HG03571 (cell line): ENCODE measurements around the gene PRR7.
A peak's percentile ranks its signal among the peaks of the same experiment; 100 is the strongest.

Experiments
- ATAC-seq: cut with Tn5 transposase; IDR thresholded peaks from one replicate; pipeline ENCODE4 v1.9.1; 2021; ENCODE audit not compliant: unreplicated experiment

The PRR7 gene

DNA sequence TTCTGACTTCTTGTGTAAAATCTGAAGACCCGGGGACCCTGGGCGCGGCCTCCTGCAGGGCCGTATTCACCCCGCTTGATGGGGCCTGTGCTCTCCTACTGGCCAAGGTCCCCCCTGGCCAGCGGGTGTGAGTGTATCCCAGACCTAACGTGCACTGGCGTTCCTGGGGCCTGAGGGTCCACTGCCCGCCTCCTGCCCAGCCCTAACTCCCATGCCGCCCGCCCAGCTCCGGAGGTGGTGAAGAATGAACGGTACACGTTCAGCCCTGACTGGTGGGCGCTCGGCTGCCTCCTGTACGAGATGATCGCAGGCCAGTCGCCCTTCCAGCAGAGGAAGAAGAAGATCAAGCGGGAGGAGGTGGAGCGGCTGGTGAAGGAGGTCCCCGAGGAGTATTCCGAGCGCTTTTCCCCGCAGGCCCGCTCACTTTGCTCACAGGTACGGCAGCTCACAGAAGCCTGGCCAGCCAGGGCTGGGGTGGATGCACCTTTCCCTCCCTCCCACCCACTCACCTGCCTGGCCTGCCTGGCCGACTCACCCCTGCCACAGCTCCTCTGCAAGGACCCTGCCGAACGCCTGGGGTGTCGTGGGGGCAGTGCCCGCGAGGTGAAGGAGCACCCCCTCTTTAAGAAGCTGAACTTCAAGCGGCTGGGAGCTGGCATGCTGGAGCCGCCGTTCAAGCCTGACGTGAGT lies 10.6 kb upstream of the PRR7 start:
- no peak for ATAC-seq

GRCh38 chr5:177437623-177438022 lies 9.0 kb upstream of the PRR7 start:
- ATAC-seq, result no peak

DNA sequence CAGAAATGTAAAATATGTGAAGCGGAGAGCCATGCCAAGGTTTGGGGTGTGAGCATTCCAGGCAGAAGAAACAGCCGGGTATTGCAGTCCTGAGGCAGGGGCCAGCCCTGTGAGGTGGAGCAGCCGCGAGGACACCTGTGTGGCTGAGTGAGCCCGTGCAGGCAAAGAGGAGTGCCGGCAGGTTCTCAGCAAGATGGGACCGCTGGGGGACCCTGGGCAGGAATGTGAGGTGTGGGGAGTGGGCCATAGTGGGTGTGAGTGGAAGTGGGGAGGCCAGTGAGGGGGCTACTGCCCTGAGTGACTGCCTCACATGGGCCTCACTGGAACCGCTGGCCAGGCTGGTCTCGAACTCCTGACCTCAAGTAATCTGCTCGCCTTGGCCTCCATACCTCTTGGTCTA lies 8.1 kb upstream of the PRR7 start:
- ATAC-seq, result no peak

- ATAC-seq, result no peak
Measured at GRCh38 chr5:177439518-177440053, 7.0 kb upstream of the PRR7 start.

GRCh38 chr5:177440211-177440989 lies 6.2 kb upstream of the PRR7 start:
- ATAC-seq, result no peak

- no peak for ATAC-seq
Measured at GRCh38 chr5:177440990-177441780, 5.4 kb upstream of the PRR7 start.

GRCh38 chr5:177442066-177442826 lies 4.4 kb upstream of the PRR7 start:
- ATAC-seq, result no peak

DNA sequence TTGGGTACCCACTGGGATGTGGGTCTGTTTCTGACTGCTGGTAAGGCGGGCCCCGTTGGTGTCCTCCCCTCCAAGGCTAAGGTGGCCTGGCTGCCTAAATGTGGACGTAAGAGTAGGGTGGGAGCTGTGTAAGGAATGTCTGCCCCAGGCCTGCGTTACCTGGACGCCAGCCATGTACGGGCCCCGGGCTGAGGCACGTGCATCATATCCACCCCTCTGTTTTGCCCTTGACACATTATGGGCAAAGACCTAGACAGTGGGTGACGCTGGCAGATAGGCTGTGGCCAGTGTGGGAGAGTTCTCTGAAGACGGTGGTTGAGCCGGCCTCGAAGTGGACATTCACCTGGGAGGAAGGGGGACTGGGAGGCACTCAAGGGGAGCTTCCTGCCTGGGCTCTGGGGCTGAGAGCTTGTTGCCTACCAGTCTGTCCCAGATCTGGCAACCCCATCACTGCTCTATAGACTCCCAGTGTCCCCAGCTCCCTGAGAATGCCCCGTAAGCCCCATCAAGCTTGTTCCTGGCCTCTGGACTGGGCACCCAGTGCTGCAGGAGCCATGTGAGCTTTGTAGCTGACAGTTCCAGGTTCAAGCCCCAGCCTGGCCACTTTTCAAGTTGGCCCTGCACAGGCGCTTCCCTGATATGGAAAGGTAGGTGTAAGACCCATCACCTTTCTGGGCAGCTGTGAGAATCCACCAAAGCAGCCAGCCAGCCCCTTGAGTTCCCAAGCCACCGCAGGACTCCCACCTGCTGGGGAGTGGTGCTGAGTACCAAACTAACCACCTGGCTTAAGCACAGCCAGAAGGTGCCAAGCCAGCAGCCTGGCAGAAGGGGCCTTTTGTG lies 3.2 kb upstream of the PRR7 start:
- ATAC-seq, result no peak

GRCh38 chr5:177444106-177445051 lies 2.2 kb upstream of the PRR7 start:
- ATAC-seq, result no peak

DNA sequence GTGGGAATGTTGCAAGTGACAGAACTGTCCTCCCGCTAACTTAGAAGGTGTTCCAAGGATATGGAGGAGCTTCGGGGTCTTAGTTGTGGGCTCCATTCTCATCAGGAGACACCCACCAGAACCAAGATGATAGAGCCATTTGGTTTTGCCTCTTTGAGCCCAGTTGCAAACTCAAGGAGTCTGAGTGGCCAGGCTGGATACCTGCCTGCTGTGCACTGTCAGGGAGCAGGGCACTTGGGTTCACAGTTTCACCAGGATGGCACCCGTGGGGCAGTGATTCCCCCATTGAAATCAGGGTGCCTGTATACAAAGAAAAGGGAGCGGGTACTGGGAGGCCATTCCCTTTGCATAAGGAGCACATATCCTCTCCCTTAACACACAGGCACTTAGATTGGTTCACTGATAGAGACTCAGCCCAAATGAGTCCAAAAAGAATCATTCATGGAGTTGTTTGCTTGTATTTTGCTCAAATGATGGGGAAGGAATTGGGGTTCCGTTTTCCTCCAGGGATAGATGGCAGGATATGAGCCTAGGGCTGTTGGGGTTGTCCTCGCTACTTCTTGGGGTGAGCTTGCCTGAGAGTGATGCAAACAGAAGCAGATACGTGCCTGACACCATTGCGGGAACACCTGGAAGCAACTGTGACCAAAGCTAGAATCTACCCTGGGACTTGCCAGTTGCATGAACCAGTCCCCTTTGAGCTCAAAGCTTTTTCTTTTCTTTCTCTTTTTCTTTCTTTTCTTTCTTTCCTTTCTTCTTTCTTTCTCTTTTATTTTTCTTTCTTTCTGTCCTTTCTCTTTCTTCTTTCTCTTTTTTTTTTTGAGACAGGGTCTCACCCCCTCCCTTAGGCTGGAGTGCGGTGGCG lies 1.3 kb upstream of the PRR7 start:
- no peak for ATAC-seq

- ATAC-seq, result no peak
Measured at GRCh38 chr5:177445917-177446199, 756 bp upstream of the PRR7 start.

GRCh38 chr5:177447066-177447610 lies 524 bp downstream of the PRR7 start:
- ATAC-seq, result peak; percentile 40

DNA sequence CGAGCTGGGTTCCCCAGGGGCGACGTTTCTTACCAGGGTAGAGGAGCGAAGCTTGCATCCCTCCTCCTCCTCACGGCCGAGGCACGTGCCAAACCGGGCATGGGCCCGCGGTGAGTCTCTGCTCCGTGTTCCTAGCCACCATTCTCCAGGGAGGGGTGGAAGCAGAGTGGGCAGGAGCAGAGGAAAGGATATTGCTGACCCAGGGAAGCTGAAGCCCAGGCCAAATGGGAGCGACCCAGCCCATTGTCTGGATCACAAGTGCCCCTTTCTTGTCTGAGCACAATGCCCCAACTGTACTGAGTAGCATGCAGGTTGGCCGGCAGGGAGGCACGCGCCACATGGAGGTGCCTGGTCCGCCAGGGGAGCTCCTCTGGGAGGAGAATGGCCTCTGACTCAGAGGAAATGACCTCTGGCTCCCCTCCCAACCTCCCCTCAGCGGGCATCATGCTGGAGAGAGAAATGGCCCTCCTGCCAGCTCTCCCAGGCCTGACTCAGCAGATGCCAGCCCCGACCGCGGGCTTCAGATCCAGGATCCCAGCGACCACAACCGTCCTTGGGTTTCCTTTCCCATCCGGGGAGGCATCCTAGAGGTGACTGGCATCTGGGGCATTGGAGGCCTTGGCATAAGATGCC lies 1.1 kb downstream of the PRR7 start:
- no peak for ATAC-seq

- ATAC-seq, result no peak
Measured at GRCh38 chr5:177448244-177448950, 1.8 kb downstream of the PRR7 start.

- no peak for ATAC-seq
Measured at GRCh38 chr5:177449140-177450061, 2.8 kb downstream of the PRR7 start.
